HCT116 (cell line): Measurements from ENCODE around the gene TRDN. TPM values are rescaled to one million over a fixed set of nuclear protein-coding genes. Genes with fewer than 3 reads are reported as not detected.

Experiments
- ATAC-seq: fragments of 200-7000 bp; cut with Tn5 transposase; 2 replicates; pipeline ENCODE4 v1.9.1; 2020; ENCODE audit warnings: mild to moderate bottlenecking, moderate library complexity
- BruUV-seq: library from RNA; stranded (reverse); fragments of 400-500 nt; replicated peaks from 2 replicates; lab custom pipeline; 2021; lab: Mats Ljungman, UMichigan
- CTCF ChIA-PET: fragments of 300-600 bp; sonication (Branson Sonifier 250); formaldehyde crosslinking; loops from one replicate; lab custom pipeline; 2021; ENCODE audit warnings: antibody characterized with exemption; lab: Charles Lee
- POLR2A ChIA-PET: fragments of 300-600, 350-600 bp; sonication (Branson Sonifier 250); formaldehyde crosslinking; loops from one replicate; lab custom pipeline; 2021; ENCODE audit warnings: antibody characterized with exemption; lab: Charles Lee
- RAD21 ChIA-PET, 2 experiments: fragments of 300-600 bp; sonication (Branson Sonifier 250); formaldehyde crosslinking; loops; one replicate each; lab custom pipeline; 2023; ENCODE audit warnings: low total read pairs in 2 of 2; ENCODE audit not compliant: uncharacterized antibody in 2 of 2, unreplicated experiment in 2 of 2, low non-redundant PET in 1 of 2; lab: Charles Lee
- DNase-seq: peaks from one replicate; pipeline ENCODE4 v3.0.0-alpha.2; 2010; ENCODE audit warnings: low read depth, low spot score
- H2AFZ ChIP-seq: fragments of 200-600 bp; shearing (Covaris generic), sonication (generic); 2 replicates; pipeline ENCODE4 v1.6.1; 2017; ENCODE audit warnings: low read depth, mixed run types, mixed read lengths, antibody characterized with exemption, low read length; ENCODE audit not compliant: poor library complexity, severe bottlenecking
- H3K27ac ChIP-seq: 2 replicates; pipeline ENCODE4 v1.5.1; 2012; ENCODE audit warnings: low read depth, low read length
- H3K27me3 ChIP-seq: fragments of 200-600 bp; sonication (generic); 2 replicates; pipeline ENCODE4 v1.6.1; 2016; ENCODE audit warnings: mixed run types, low read length, mixed read lengths; ENCODE audit not compliant: insufficient read depth
- H3K36me3 ChIP-seq, 2 experiments: fragments of 200-500 bp in 1 of 2; fragments of 200-600 bp in 1 of 2; sonication (Bioruptor generic) in 1 of 2; sonication (generic) in 1 of 2; 2 replicates each; pipeline versions ENCODE4 v1.5.1 to v1.6.1; 2014 to 2016; ENCODE audit warnings: low read length in 2 of 2, inconsistent platforms in 1 of 2, mixed read lengths in 1 of 2, mixed run types in 1 of 2; ENCODE audit not compliant: insufficient read depth in 2 of 2, control insufficient read depth in 1 of 2
- H3K4me1 ChIP-seq, 2 experiments: fragments of 200-600 bp in 1 of 2; sonication (generic) in 1 of 2; 2 replicates each; pipeline versions ENCODE4 v1.5.1 to v1.6.1; 2012 to 2017; ENCODE audit warnings: low read length in 2 of 2, inconsistent platforms in 1 of 2, mild to moderate bottlenecking in 1 of 2, mixed read lengths in 1 of 2, mixed run types in 1 of 2, moderate library complexity in 1 of 2; ENCODE audit not compliant: insufficient read depth in 2 of 2, control insufficient read depth in 1 of 2
- H3K4me2 ChIP-seq: fragments of 200-600 bp; sonication (generic); 2 replicates; pipeline ENCODE4 v1.6.1; 2017; ENCODE audit warnings: mixed run types, low read length, mixed read lengths
- H3K4me3 ChIP-seq, 2 experiments: fragments of 200-600 bp in 1 of 2; sonication (generic) in 1 of 2; replicated peaks in 1 of 2; 2 replicates each; pipeline ENCODE4 v1.5.1; 2011 to 2016; ENCODE audit warnings: low read length in 2 of 2, control low read depth in 1 of 2, low read depth in 1 of 2, mild to moderate bottlenecking in 1 of 2, mixed read lengths in 1 of 2, mixed run types in 1 of 2
- H3K79me2 ChIP-seq: fragments of 200-600 bp; sonication (generic); 2 replicates; pipeline ENCODE4 v1.6.1; 2017; ENCODE audit warnings: mild to moderate bottlenecking, mixed run types, low read length, moderate library complexity, mixed read lengths; ENCODE audit not compliant: insufficient read depth
- H3K9ac ChIP-seq: fragments of 200-600 bp; sonication (generic); 2 replicates; pipeline ENCODE4 v1.6.1; 2016; ENCODE audit warnings: low read length, mixed read lengths
- H3K9me2 ChIP-seq: fragments of 200-600 bp; sonication (generic), shearing (Covaris generic); 2 replicates; pipeline ENCODE4 v1.6.1; 2017; ENCODE audit warnings: mixed run types, mild to moderate bottlenecking, moderate library complexity; ENCODE audit not compliant: insufficient read depth
- H3K9me3 ChIP-seq, 2 experiments: fragments of 200-500 bp in 1 of 2; fragments of 200-600 bp in 1 of 2; sonication (Bioruptor generic) in 1 of 2; sonication (generic) in 1 of 2; 2 replicates each; pipeline ENCODE4 v1.6.1; 2014 to 2017; ENCODE audit warnings: low read length in 2 of 2, mixed read lengths in 2 of 2, inconsistent platforms in 1 of 2, low read depth in 1 of 2, mild to moderate bottlenecking in 1 of 2, mixed run types in 1 of 2, moderate library complexity in 1 of 2; ENCODE audit not compliant: control insufficient read depth in 1 of 2, insufficient read depth in 1 of 2
- H4K20me1 ChIP-seq: fragments of 200-600 bp; sonication (generic), shearing (Covaris generic); 2 replicates; pipeline ENCODE4 v1.6.1; 2017; ENCODE audit warnings: mixed run types, mild to moderate bottlenecking, moderate library complexity; ENCODE audit not compliant: insufficient read depth
- CBX3 ChIP-seq: IDR thresholded peaks from 2 replicates; pipeline ENCODE4 v1.6.1; 2012; ENCODE audit warnings: low read depth
- CEBPB ChIP-seq: IDR thresholded peaks from 2 replicates; pipeline ENCODE4 v1.6.1; 2012; ENCODE audit warnings: low read depth
- CTCF ChIP-seq, 3 experiments: fragments of 200-600 bp in 1 of 3; sonication (generic) in 1 of 3; IDR thresholded peaks in 2 of 3; conservative IDR thresholded peaks in 1 of 3; 2 replicates each; pipeline ENCODE4 v1.5.1; 2012 to 2017; ENCODE audit warnings: low read depth in 2 of 3, low read length in 2 of 3, antibody characterized with exemption in 1 of 3, borderline replicate concordance in 1 of 3, control low read depth in 1 of 3, mild to moderate bottlenecking in 1 of 3, mixed read lengths in 1 of 3, mixed run types in 1 of 3, moderate library complexity in 1 of 3; ENCODE audit not compliant: insufficient read depth in 1 of 3
- ELF1 ChIP-seq: IDR thresholded peaks from 2 replicates; pipeline ENCODE4 v1.6.1; 2012; ENCODE audit warnings: low read depth, borderline replicate concordance
- EZH2phosphoT487 ChIP-seq: fragments of 200-600 bp; IDR thresholded peaks from 2 replicates; pipeline ENCODE4 v1.6.1; 2018; ENCODE audit warnings: antibody characterized with exemption, borderline replicate concordance
- FOSL1 ChIP-seq: IDR thresholded peaks from 2 replicates; pipeline ENCODE4 v1.6.1; 2012; ENCODE audit warnings: low read depth
- MAX ChIP-seq: IDR thresholded peaks from 2 replicates; pipeline ENCODE4 v1.6.1; 2012
- POLR2A ChIP-seq: IDR thresholded peaks from 2 replicates; pipeline ENCODE4 v1.7.0; 2011; ENCODE audit warnings: borderline replicate concordance; ENCODE audit not compliant: insufficient read depth, insufficient read length; ENCODE audit errors: extremely low read depth
- POLR2AphosphoS5 ChIP-seq: IDR thresholded peaks from 2 replicates; pipeline ENCODE4 v1.6.1; 2011; ENCODE audit warnings: mild to moderate bottlenecking, low read depth, low read length, moderate library complexity
- RAD21 ChIP-seq: IDR thresholded peaks from 2 replicates; pipeline ENCODE4 v1.6.1; 2012; ENCODE audit warnings: low read depth, mild to moderate bottlenecking
- REST ChIP-seq: IDR thresholded peaks from 2 replicates; pipeline ENCODE4 v1.6.1; 2012; ENCODE audit warnings: low read depth
- SP1 ChIP-seq: IDR thresholded peaks from 2 replicates; pipeline ENCODE4 v1.6.1; 2012; ENCODE audit warnings: low read depth
- TCF7L2 ChIP-seq: IDR thresholded peaks from 2 replicates; pipeline ENCODE4 v1.7.0; 2011; ENCODE audit warnings: borderline replicate concordance, inconsistent platforms; ENCODE audit not compliant: insufficient read depth, insufficient read length; ENCODE audit errors: extremely low read depth
- YY1 ChIP-seq: IDR thresholded peaks from 2 replicates; pipeline ENCODE4 v1.6.1; 2011; ENCODE audit warnings: low read length, low read depth, moderate library complexity, mild to moderate bottlenecking; ENCODE audit not compliant: insufficient replicate concordance; ENCODE audit errors: extremely low read depth
- ZFX ChIP-seq: fragments of 450-650 bp; IDR thresholded peaks from 2 replicates; pipeline ENCODE4 v1.6.1; 2017
- ZNF274 ChIP-seq: fragments of 200-500 bp; sonication (Bioruptor generic); IDR thresholded peaks from 2 replicates; pipeline ENCODE4 v1.6.1; 2014; ENCODE audit warnings: mild to moderate bottlenecking, low read depth, low read length, inconsistent platforms
- intact Hi-C: fragments of 100-400 bp; cut with micrococcal nuclease; formaldehyde crosslinking; loops from 2 replicates; pipeline ENCODE4 v1.10.0; 2022
- total RNA-seq: library from RNA; stranded (reverse); gene quantifications from one replicate; pipeline ENCODE4 v1.2.1, GENCODE V29; 2021; ENCODE audit not compliant: unreplicated experiment

Gene TRDN
- total RNA-seq, 1 experiment from 2014 or later = not detected

GRCh38 chr6:123562677-123563076 is 74.1 kb downstream of the TRDN start:
- RAD21 ChIA-PET = no interaction called here
- H3K9ac ChIP-seq = no peak overlapping the region
- intact Hi-C loops = no loop called here
- no TSS peak for BruUV-seq
- H3K4me1 ChIP-seq = no peaks in the 10 kb centered on the region
- DNase-seq = no peak
- CTCF ChIA-PET = no interaction called here
- no peak overlapping the region for H3K27ac ChIP-seq
- H3K4me3 ChIP-seq = no peak overlapping the region
- H3K36me3 ChIP-seq = no peaks in the 10 kb centered on the region
- H4K20me1 ChIP-seq = no peaks in the 10 kb centered on the region
- no peak for TF ChIP-seq ELF1
- no peak for TF ChIP-seq REST
- no peaks in the 10 kb centered on the region for H3K79me2 ChIP-seq
- H3K9me2 ChIP-seq = no peaks in the 10 kb centered on the region
- H3K9me3 ChIP-seq = no peaks in the 10 kb centered on the region
- no peak for ATAC-seq
- H3K4me2 ChIP-seq = no peak overlapping the region
- POLR2A ChIA-PET = no interaction called here
- 0 out of 2 replicates have a peak, but pooled peaks cover 8% of the 10 kb centered on the region for H3K27me3 ChIP-seq
- no peak overlapping the region for H2AFZ ChIP-seq

- no peaks in the 10 kb centered on the region for H3K9me2 ChIP-seq
- no peaks in the 10 kb centered on the region for H4K20me1 ChIP-seq
- H3K27ac ChIP-seq = no peak overlapping the region
- ChIA-PET CTCF (no interaction called here), POLR2A (no interaction called here), RAD21 (no interaction called here)
- no peak for DNase-seq
- no TSS peak for BruUV-seq
- no peaks in the 10 kb centered on the region for H3K4me1 ChIP-seq
- no peak for ATAC-seq
- H3K36me3 ChIP-seq = no peaks in the 10 kb centered on the region
- no peak overlapping the region for H3K9ac ChIP-seq
- no peak overlapping the region for H3K4me2 ChIP-seq
- 0 out of 2 replicates have a peak, but pooled peaks cover 8% of the 10 kb centered on the region for H3K27me3 ChIP-seq
- no peaks in the 10 kb centered on the region for H3K9me3 ChIP-seq
- H3K4me3 ChIP-seq = no peak overlapping the region
- no peak overlapping the region for H2AFZ ChIP-seq
- H3K79me2 ChIP-seq = no peaks in the 10 kb centered on the region
- intact Hi-C loops = no loop called here
- TF ChIP-seq ZFX (no peak), POLR2A (no peak), FOSL1 (no peak), EZH2phosphoT487 (no peak), CEBPB (no peak), MAX (no peak), POLR2AphosphoS5 (no peak), CTCF (IDR thresholded peaks at IDR 0.05 in 2 of 3, conservative IDR thresholded peaks at IDR 0.05 in 1 of 3; ENCODE audit: borderline replicate concordance in 1 of 3, insufficient read depth in 1 of 3, low read depth in 2 of 3, low read length in 2 of 3) (no peak), CBX3 (no peak), YY1 (no peak), ELF1 (no peak), RAD21 (no peak), SP1 (no peak), ZNF274 (no peak), TCF7L2 (no peak)
These were observed 74.5 kb downstream of the TRDN start for GRCh38 chr6:123562264-123562663.
